HEK293 (cell line): ENCODE measurements around the gene SFTPD.

Experiments
- CTCF ChIA-PET: fragments of 350-600 bp; formaldehyde crosslinking; extraction: SDS; loops from one replicate; lab custom pipeline; 2021; ENCODE audit warnings: antibody characterized with exemption; lab: Yijun Ruan, JAX
- POLR2A ChIA-PET: fragments of 300-600 bp; formaldehyde crosslinking; extraction: SDS; loops from one replicate; lab custom pipeline; 2020; ENCODE audit warnings: antibody characterized with exemption, inconsistent platforms; lab: Yijun Ruan, JAX
- H3K27ac ChIP-seq: fragments of 200-500 bp; sonication (Bioruptor generic); 2 replicates; pipeline ENCODE4 v1.5.1; 2014; ENCODE audit warnings: low read depth, low read length, control low read depth, inconsistent platforms; ENCODE audit errors: extremely low read depth
- H3K36me3 ChIP-seq, 2 experiments: fragments of 200-500 bp in 1 of 2; sonication (Bioruptor generic) in 1 of 2; 1 replicate in 1 of 2; 2 replicates in 1 of 2; pipeline ENCODE4 v1.5.1; 2014 to 2017; ENCODE audit warnings: inconsistent platforms in 2 of 2, low read length in 2 of 2; ENCODE audit not compliant: control insufficient read depth in 2 of 2, insufficient read depth in 1 of 2
- H3K4me1 ChIP-seq: fragments of 200-500 bp; sonication (Bioruptor generic); 2 replicates; pipeline ENCODE4 v1.5.1; 2014; ENCODE audit warnings: mild to moderate bottlenecking, low read length, inconsistent platforms; ENCODE audit not compliant: control insufficient read depth, insufficient read depth
- H3K4me3 ChIP-seq: 2 replicates; pipeline ENCODE4 v1.5.1; 2011; ENCODE audit warnings: low read depth, mild to moderate bottlenecking, control low read depth, low read length, moderate library complexity
- H3K9me3 ChIP-seq: fragments of 200-500 bp; sonication (Bioruptor generic); 2 replicates; pipeline ENCODE4 v1.5.1; 2014; ENCODE audit warnings: low read depth, low read length, inconsistent platforms; ENCODE audit not compliant: control insufficient read depth, insufficient read depth
- PRDM6 ChIP-seq: fragments of 450-650 bp; formaldehyde crosslinking; IDR thresholded peaks from 2 replicates; pipeline ENCODE4 v1.5.1; 2017; ENCODE audit warnings: missing biosample characterization, missing genetic modification characterization
- SCRT2 ChIP-seq: fragments of 450-650 bp; formaldehyde crosslinking; IDR thresholded peaks from 2 replicates; pipeline ENCODE4 v1.5.1; 2016; ENCODE audit warnings: missing biosample characterization, missing genetic modification characterization
- SP7 ChIP-seq: fragments of 450-650 bp; formaldehyde crosslinking; IDR thresholded peaks from 2 replicates; pipeline ENCODE4 v1.5.1; 2016; ENCODE audit warnings: missing biosample characterization, missing genetic modification characterization
- ZBTB10 ChIP-seq: fragments of 450-650 bp; formaldehyde crosslinking; IDR thresholded peaks from 2 replicates; pipeline ENCODE4 v1.5.1; 2016; ENCODE audit warnings: missing biosample characterization, missing genetic modification characterization
- ZBTB48 ChIP-seq: fragments of 450-650 bp; formaldehyde crosslinking; IDR thresholded peaks from 2 replicates; pipeline ENCODE4 v1.5.1; 2016; ENCODE audit warnings: missing biosample characterization, missing genetic modification characterization
- ZFHX2 ChIP-seq: fragments of 450-650 bp; formaldehyde crosslinking; conservative IDR thresholded peaks from 2 replicates; pipeline ENCODE4 v1.5.1; 2016; ENCODE audit warnings: missing biosample characterization, missing genetic modification characterization
- ZFP69B ChIP-seq: fragments of 450-650 bp; formaldehyde crosslinking; IDR thresholded peaks from 2 replicates; pipeline ENCODE4 v1.5.1; 2016; ENCODE audit warnings: missing biosample characterization, missing genetic modification characterization
- ZNF23 ChIP-seq: fragments of 450-650 bp; formaldehyde crosslinking; IDR thresholded peaks from 2 replicates; pipeline ENCODE4 v1.5.1; 2016; ENCODE audit warnings: missing biosample characterization, missing genetic modification characterization, borderline replicate concordance
- ZNF335 ChIP-seq: fragments of 450-650 bp; formaldehyde crosslinking; conservative IDR thresholded peaks from 2 replicates; pipeline ENCODE4 v1.5.1; 2016; ENCODE audit warnings: missing biosample characterization, missing genetic modification characterization
- ZNF473 ChIP-seq: fragments of 450-650 bp; formaldehyde crosslinking; IDR thresholded peaks from 2 replicates; pipeline ENCODE4 v1.5.1; 2017; ENCODE audit warnings: missing biosample characterization, missing genetic modification characterization
- ZNF510 ChIP-seq: fragments of 450-650 bp; formaldehyde crosslinking; IDR thresholded peaks from 2 replicates; pipeline ENCODE4 v1.5.1; 2018; ENCODE audit warnings: mild to moderate bottlenecking, missing genetic modification characterization, missing biosample characterization; ENCODE audit not compliant: insufficient replicate concordance
- ZNF555 ChIP-seq: fragments of 450-650 bp; formaldehyde crosslinking; conservative IDR thresholded peaks from 2 replicates; pipeline ENCODE4 v1.5.1; 2017; ENCODE audit warnings: missing biosample characterization, mild to moderate bottlenecking, missing genetic modification characterization, inconsistent platforms
- ZNF670 ChIP-seq: fragments of 450-650 bp; formaldehyde crosslinking; IDR thresholded peaks from 2 replicates; pipeline ENCODE4 v1.5.1; 2016; ENCODE audit warnings: missing biosample characterization, missing genetic modification characterization, low read depth
- ZNF777 ChIP-seq: fragments of 450-650 bp; formaldehyde crosslinking; IDR thresholded peaks from 2 replicates; pipeline ENCODE4 v1.5.1; 2017; ENCODE audit warnings: missing biosample characterization, missing genetic modification characterization, borderline replicate concordance
- TF ChIP-seq, protein P1 (sequence below): fragments of 450-650 bp; formaldehyde crosslinking; IDR thresholded peaks from 2 replicates; pipeline ENCODE4; 2016; ENCODE audit warnings: missing biosample characterization, missing genetic modification characterization
- TF ChIP-seq, protein P2 (sequence below): fragments of 450-650 bp; formaldehyde crosslinking; IDR thresholded peaks from 2 replicates; pipeline ENCODE4 v1.5.1; 2016; ENCODE audit warnings: missing biosample characterization, missing genetic modification characterization

Gene SFTPD

GRCh38 chr10:79979310-79979975 is 30.5 kb upstream of the SFTPD start (continued):
- TF ChIP-seq ZBTB10 (tag by site-specific recombination) = no peak
- no peak for TF ChIP-seq ZNF335 (tag by site-specific recombination)

DNA sequence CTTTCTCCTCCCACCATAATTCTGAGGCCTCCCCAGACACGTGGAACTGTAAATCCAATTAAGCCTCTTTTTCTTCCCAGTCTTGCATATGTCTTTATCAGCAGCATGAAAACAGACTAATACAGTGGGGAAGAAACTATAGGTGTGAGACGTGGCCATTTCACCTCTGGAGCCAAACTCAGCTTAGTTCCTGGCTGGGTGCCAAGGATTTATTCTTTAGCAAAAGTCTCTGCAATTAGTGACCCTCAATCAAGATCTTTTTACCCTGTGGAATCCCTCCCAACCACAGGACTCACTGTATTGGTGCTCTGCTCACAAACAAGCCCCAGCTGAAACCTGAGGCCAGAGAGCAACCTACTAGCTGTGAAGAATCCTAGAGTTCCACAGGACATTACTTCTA is 28.1 kb upstream of the SFTPD start:
- no peak overlapping the region for H3K27ac ChIP-seq
- H3K36me3 ChIP-seq = no peaks in the 10 kb centered on the region
- no peak overlapping the region for H3K4me3 ChIP-seq
- POLR2A ChIA-PET = no interaction called here
- CTCF ChIA-PET = no interaction called here
- H3K4me1 ChIP-seq = peaks cover 4% of the 10 kb centered on the region; the same call in 1 of the 2 replicates
- no peaks in the 10 kb centered on the region for H3K9me3 ChIP-seq
- TF ChIP-seq SP7 (tag by site-specific recombination) (no peak), ZFP69B (no peak), SCRT2 (no peak), PRDM6 (tag by site-specific recombination) (no peak), ZNF23 (tag by site-specific recombination) (no peak), ZNF510 (tag by site-specific recombination) (no peak), ZNF473 (no peak), ZNF555 (tag by site-specific recombination) (no peak), ZNF777 (no peak), ZFHX2 (tag by site-specific recombination) (no peak), ZNF670 (no peak)
- TF ChIP-seq, protein P1, sequence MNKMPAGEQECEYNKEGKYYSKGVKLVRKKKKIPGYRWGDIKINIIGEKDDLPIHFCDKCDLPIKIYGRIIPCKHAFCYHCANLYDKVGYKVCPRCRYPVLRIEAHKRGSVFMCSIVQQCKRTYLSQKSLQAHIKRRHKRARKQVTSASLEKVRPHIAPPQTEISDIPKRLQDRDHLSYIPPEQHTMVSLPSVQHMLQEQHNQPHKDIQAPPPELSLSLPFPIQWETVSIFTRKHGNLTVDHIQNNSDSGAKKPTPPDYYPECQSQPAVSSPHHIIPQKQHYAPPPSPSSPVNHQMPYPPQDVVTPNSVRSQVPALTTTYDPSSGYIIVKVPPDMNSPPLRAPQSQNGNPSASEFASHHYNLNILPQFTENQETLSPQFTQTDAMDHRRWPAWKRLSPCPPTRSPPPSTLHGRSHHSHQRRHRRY (tag by site-specific recombination) = no peak

GRCh38 chr10:79970062-79970461 is 21.2 kb upstream of the SFTPD start:
- POLR2A ChIA-PET = no interaction called here
- CTCF ChIA-PET = no interaction called here

More at GRCh38 chr10:79970062-79970461, 21.2 kb upstream of the SFTPD start:
- Histone ChIP-seq H3K4me1 (no peaks in the 10 kb centered on the region), H3K9me3 (no peaks in the 10 kb centered on the region), H3K36me3 (no peaks in the 10 kb centered on the region), H3K27ac (no peak overlapping the region), H3K4me3 (no peak overlapping the region)
- TF ChIP-seq, protein P2, sequence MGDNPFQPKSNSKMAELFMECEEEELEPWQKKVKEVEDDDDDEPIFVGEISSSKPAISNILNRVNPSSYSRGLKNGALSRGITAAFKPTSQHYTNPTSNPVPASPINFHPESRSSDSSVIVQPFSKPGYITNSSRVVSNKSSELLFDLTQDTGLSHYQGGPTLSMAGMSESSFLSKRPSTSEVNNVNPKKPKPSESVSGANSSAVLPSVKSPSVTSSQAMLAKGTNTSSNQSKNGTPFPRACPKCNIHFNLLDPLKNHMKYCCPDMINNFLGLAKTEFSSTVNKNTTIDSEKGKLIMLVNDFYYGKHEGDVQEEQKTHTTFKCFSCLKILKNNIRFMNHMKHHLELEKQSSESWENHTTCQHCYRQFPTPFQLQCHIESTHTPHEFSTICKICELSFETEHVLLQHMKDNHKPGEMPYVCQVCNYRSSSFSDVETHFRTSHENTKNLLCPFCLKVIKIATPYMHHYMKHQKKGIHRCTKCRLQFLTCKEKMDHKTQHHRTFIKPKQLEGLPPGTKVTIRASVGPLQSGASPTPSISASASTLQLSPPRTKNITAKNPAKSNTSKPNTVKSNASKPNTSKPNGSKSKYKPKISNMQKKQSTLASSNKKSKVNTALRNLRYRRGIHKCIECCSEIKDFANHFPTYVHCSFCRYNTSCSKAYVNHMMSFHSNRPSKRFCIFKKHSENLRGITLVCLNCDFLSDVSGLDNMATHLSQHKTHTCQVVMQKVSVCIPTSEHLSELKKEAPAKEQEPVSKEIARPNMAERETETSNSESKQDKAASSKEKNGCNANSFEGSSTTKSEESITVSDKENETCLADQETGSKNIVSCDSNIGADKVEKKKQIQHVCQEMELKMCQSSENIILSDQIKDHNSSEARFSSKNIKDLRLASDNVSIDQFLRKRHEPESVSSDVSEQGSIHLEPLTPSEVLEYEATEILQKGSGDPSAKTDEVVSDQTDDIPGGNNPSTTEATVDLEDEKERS (tag by site-specific recombination) = peak; percentile 89; the same call in 1 of the 2 replicates
- no peak for TF ChIP-seq ZBTB48 (tag by site-specific recombination)
